HEK293 (cell line): ENCODE results near the gene NTSR2.

ENCODE experiments used
- CTCF ChIP-seq: fragments of 450-650 bp; formaldehyde crosslinking; IDR thresholded peaks from 2 replicates; pipeline ENCODE4 v1.5.1; 2016; ENCODE audit warnings: missing biosample characterization, missing genetic modification characterization
- KLF9 ChIP-seq: fragments of 450-650 bp; formaldehyde crosslinking; IDR thresholded peaks from 2 replicates; pipeline ENCODE4 v1.5.1; 2016; ENCODE audit warnings: missing biosample characterization, missing genetic modification characterization, low read depth
- PBX3 ChIP-seq: sonication (generic); formaldehyde crosslinking; IDR thresholded peaks from 2 replicates; pipeline ENCODE4 v1.8.1; 2022; ENCODE audit warnings: mild to moderate bottlenecking, moderate library complexity, missing genetic modification reagents
- REST ChIP-seq: fragments of 450-650 bp; formaldehyde crosslinking; IDR thresholded peaks from 2 replicates; pipeline ENCODE4 v1.5.1; 2016; ENCODE audit warnings: missing biosample characterization, missing genetic modification characterization
- SETDB1 ChIP-seq: IDR thresholded peaks from one replicate; pipeline ENCODE4 v1.6.1; 2017; ENCODE audit warnings: mild to moderate bottlenecking, low read length, moderate library complexity, mixed read lengths; ENCODE audit not compliant: insufficient read length
- TCF7L2 ChIP-seq: IDR thresholded peaks from 2 replicates; pipeline ENCODE4 v1.6.1; 2011; ENCODE audit warnings: low read depth, mild to moderate bottlenecking, inconsistent platforms, low read length, moderate library complexity, borderline replicate concordance
- ZEB2 ChIP-seq: fragments of 450-650 bp; formaldehyde crosslinking; IDR thresholded peaks from 2 replicates; pipeline ENCODE4 v1.5.1; 2016; ENCODE audit warnings: missing biosample characterization, missing genetic modification characterization
- ZNF138 ChIP-seq: fragments of 450-650 bp; formaldehyde crosslinking; IDR thresholded peaks from 2 replicates; pipeline ENCODE4 v1.5.1; 2016; ENCODE audit warnings: missing biosample characterization, missing genetic modification characterization, borderline replicate concordance
- ZNF248 ChIP-seq: fragments of 450-650 bp; formaldehyde crosslinking; IDR thresholded peaks from 2 replicates; pipeline ENCODE4 v1.5.1; 2017; ENCODE audit warnings: missing biosample characterization, missing genetic modification characterization
- ZNF302 ChIP-seq: fragments of 450-650 bp; formaldehyde crosslinking; IDR thresholded peaks from 2 replicates; pipeline ENCODE4 v1.5.1; 2016; ENCODE audit warnings: missing biosample characterization, missing genetic modification characterization, low read depth
- ZNF423 ChIP-seq: fragments of 450-650 bp; formaldehyde crosslinking; IDR thresholded peaks from 2 replicates; pipeline ENCODE4 v1.5.1; 2016; ENCODE audit warnings: missing biosample characterization, missing genetic modification characterization
- ZNF544 ChIP-seq: fragments of 450-650 bp; formaldehyde crosslinking; IDR thresholded peaks from 2 replicates; pipeline ENCODE4 v1.5.0; 2017; ENCODE audit warnings: missing biosample characterization, missing genetic modification characterization
- ZNF548 ChIP-seq: fragments of 450-650 bp; formaldehyde crosslinking; IDR thresholded peaks from 2 replicates; pipeline ENCODE4 v1.5.1; 2016; ENCODE audit warnings: missing biosample characterization, missing genetic modification characterization
- ZNF792 ChIP-seq: fragments of 450-650 bp; formaldehyde crosslinking; IDR thresholded peaks from 2 replicates; pipeline ENCODE4 v1.5.1; 2016; ENCODE audit warnings: missing biosample characterization, missing genetic modification characterization

- TF ChIP-seq CTCF (tag by site-specific recombination) (no peak), ZNF792 (tag by site-specific recombination) (no peak), TCF7L2 (no peak), ZNF423 (tag by site-specific recombination) (no peak), ZNF544 (no peak), SETDB1 (no peak), REST (tag by site-specific recombination) (no peak), PBX3 (no peak), ZNF548 (tag by site-specific recombination) (no peak), ZNF138 (tag by site-specific recombination) (no peak), KLF9 (tag by site-specific recombination) (no peak), ZEB2 (no peak), ZNF248 (no peak), ZNF302 (tag by site-specific recombination) (no peak)
Observed at GRCh38 chr2:11625671-11626070, 44.3 kb downstream of the NTSR2 start.
